ENCODE measurements around the gene TAOK3.

Gene TAOK3

GRCh38 chr12:118402251-118402650, 29.5 kb upstream of the TAOK3 start:
- TF ChIP-seq CTCF (IDR thresholded peaks at IDR 0.05; ENCODE audit: low read depth, low read length, missing control alignments) = no peak
- H3K4me3 ChIP-seq (replicated peaks; ENCODE audit: low read depth, low read length) = no peak overlapping the region
- DNase-seq (ENCODE audit: extremely low read depth, low read depth) = no peak

GRCh38 chr12:118398940-118399339, 26.2 kb upstream of the TAOK3 start:
- no peak overlapping the region for H3K4me3 ChIP-seq (replicated peaks; ENCODE audit: low read depth, low read length)
- DNase-seq (ENCODE audit: extremely low read depth, low read depth) = no peak
- TF ChIP-seq CTCF (IDR thresholded peaks at IDR 0.05; ENCODE audit: low read depth, low read length, missing control alignments) = no peak

- H3K4me3 ChIP-seq (replicated peaks; ENCODE audit: low read depth, low read length) = no peak overlapping the region
- no peak for DNase-seq (ENCODE audit: extremely low read depth, low read depth)
- TF ChIP-seq CTCF (IDR thresholded peaks at IDR 0.05; ENCODE audit: low read depth, low read length, missing control alignments) = no peak
Observed at GRCh38 chr12:118398524-118398923, 25.8 kb upstream of the TAOK3 start.

- no peak for DNase-seq (ENCODE audit: extremely low read depth, low read depth)
- no peak overlapping the region for H3K4me3 ChIP-seq (replicated peaks; ENCODE audit: low read depth, low read length)
- TF ChIP-seq CTCF (IDR thresholded peaks at IDR 0.05; ENCODE audit: low read depth, low read length, missing control alignments) = no peak
Observed at GRCh38 chr12:118397708-118398440, 25.2 kb upstream of the TAOK3 start.

- TF ChIP-seq CTCF (IDR thresholded peaks at IDR 0.05; ENCODE audit: low read depth, low read length, missing control alignments) = no peak
- DNase-seq (ENCODE audit: extremely low read depth, low read depth) = no peak
Observed at GRCh38 chr12:118391836-118392235, 19.1 kb upstream of the TAOK3 start.

GRCh38 chr12:118391424-118391823, 18.7 kb upstream of the TAOK3 start:
- TF ChIP-seq CTCF (IDR thresholded peaks at IDR 0.05; ENCODE audit: low read depth, low read length, missing control alignments) = no peak
- H3K4me3 ChIP-seq (replicated peaks; ENCODE audit: low read depth, low read length) = no peak overlapping the region
- no peak for DNase-seq (ENCODE audit: extremely low read depth, low read depth)

More at GRCh38 chr12:118391836-118392235, 19.1 kb upstream of the TAOK3 start:
- no peak overlapping the region for H3K4me3 ChIP-seq (replicated peaks; ENCODE audit: low read depth, low read length)

All from HFF-Myc (cell line).